Measurements from ENCODE around the gene FHIT. TPM values are rescaled to one million over a fixed set of nuclear protein-coding genes. Genes with fewer than 3 reads are reported as not detected.

Gene FHIT
- total RNA-seq, 1 experiment from 2014 or later = 9.8 TPM

GRCh38 chr3:60023189-60023588, 1228.1 kb downstream of the FHIT start:
- H3K4me1 ChIP-seq (replicated peaks; ENCODE audit: insufficient read depth) = no peaks in the 10 kb centered on the region
- H3F3A ChIP-seq (ENCODE audit: insufficient read depth, low read depth) = no peaks in the 10 kb centered on the region
- no peak overlapping the region for H2AFZ ChIP-seq
- no peak for DNase-seq
- no peak overlapping the region for H3K27ac ChIP-seq
- H3K36me3 ChIP-seq (ENCODE audit: low read depth) = no peaks in the 10 kb centered on the region
- ChIA-PET POLR2A (ENCODE audit: unreplicated experiment) (no interaction called here), CTCF (no interaction called here)
- H3K4me3 ChIP-seq = no peak overlapping the region
- H3K4me2 ChIP-seq = no peak overlapping the region
- no peaks in the 10 kb centered on the region for H3K79me2 ChIP-seq (ENCODE audit: low read depth)
- intact Hi-C loops (cut with micrococcal nuclease; ENCODE audit: unreplicated experiment) = no loop called here
- no peaks in the 10 kb centered on the region for H3K9me3 ChIP-seq (ENCODE audit: insufficient read depth, low read depth)
- no peaks in the 10 kb centered on the region for H3K27me3 ChIP-seq (ENCODE audit: insufficient read depth, low read depth)
- TF ChIP-seq EZH2 (IDR thresholded peaks at IDR 0.05; ENCODE audit: low read depth) (no peak), CTCF (conservative IDR thresholded peaks at IDR 0.05) (no peak)
- no peaks in the 10 kb centered on the region for H3K9me2 ChIP-seq (ENCODE audit: insufficient read depth)
- no TSS peak for BruUV-seq (replicated peaks)
- no peaks in the 10 kb centered on the region for H4K20me1 ChIP-seq (ENCODE audit: insufficient read depth)

- H2AFZ ChIP-seq = no peak overlapping the region
- no peaks in the 10 kb centered on the region for H4K20me1 ChIP-seq (ENCODE audit: insufficient read depth)
- H3F3A ChIP-seq (ENCODE audit: insufficient read depth, low read depth) = no peaks in the 10 kb centered on the region
- H3K27me3 ChIP-seq (ENCODE audit: insufficient read depth, low read depth) = no peaks in the 10 kb centered on the region
- H3K36me3 ChIP-seq (ENCODE audit: low read depth) = no peaks in the 10 kb centered on the region
- no TSS peak for BruUV-seq (replicated peaks)
- TF ChIP-seq EZH2 (IDR thresholded peaks at IDR 0.05; ENCODE audit: low read depth) (no peak), CTCF (conservative IDR thresholded peaks at IDR 0.05) (no peak)
- no peaks in the 10 kb centered on the region; the same call in 1 of the 2 replicates for H3K9me3 ChIP-seq (ENCODE audit: insufficient read depth, low read depth)
- H3K9me2 ChIP-seq (ENCODE audit: insufficient read depth) = no peaks in the 10 kb centered on the region
- no peaks in the 10 kb centered on the region for H3K4me1 ChIP-seq (replicated peaks; ENCODE audit: insufficient read depth)
- no peak overlapping the region for H3K27ac ChIP-seq
- no peak overlapping the region for H3K4me2 ChIP-seq
- ChIA-PET CTCF (no interaction called here), POLR2A (ENCODE audit: unreplicated experiment) (no interaction called here)
- peak in 1 of 2 experiments; percentile 0 for DNase-seq
- intact Hi-C loops (cut with micrococcal nuclease; ENCODE audit: unreplicated experiment) = no loop called here
- no peak overlapping the region for H3K4me3 ChIP-seq
- no peaks in the 10 kb centered on the region for H3K79me2 ChIP-seq (ENCODE audit: low read depth)
Observed at GRCh38 chr3:60017631-60018030, 1233.6 kb downstream of the FHIT start.

- Histone ChIP-seq H3K36me3 (ENCODE audit: low read depth) (no peaks in the 10 kb centered on the region), H3K4me2 (no peak overlapping the region), H3K79me2 (ENCODE audit: low read depth) (no peaks in the 10 kb centered on the region), H3K9me2 (ENCODE audit: insufficient read depth) (no peaks in the 10 kb centered on the region), H4K20me1 (ENCODE audit: insufficient read depth) (no peaks in the 10 kb centered on the region), H3K9me3 (ENCODE audit: insufficient read depth, low read depth) (no peaks in the 10 kb centered on the region; the same call in 1 of the 2 replicates), H3K27ac (no peak overlapping the region), H2AFZ (no peak overlapping the region), H3F3A (ENCODE audit: insufficient read depth, low read depth) (no peaks in the 10 kb centered on the region), H3K4me1 (replicated peaks; ENCODE audit: insufficient read depth) (no peaks in the 10 kb centered on the region), H3K4me3 (no peak overlapping the region), H3K27me3 (ENCODE audit: insufficient read depth, low read depth) (no peaks in the 10 kb centered on the region)
- ChIA-PET POLR2A (ENCODE audit: unreplicated experiment) (no interaction called here), CTCF (no interaction called here)
- no peak for DNase-seq
- intact Hi-C loops (cut with micrococcal nuclease; ENCODE audit: unreplicated experiment) = no loop called here
- TF ChIP-seq CTCF (conservative IDR thresholded peaks at IDR 0.05) (no peak), EZH2 (IDR thresholded peaks at IDR 0.05; ENCODE audit: low read depth) (no peak)
- BruUV-seq (replicated peaks) = no TSS peak
Observed at GRCh38 chr3:60015032-60015705, 1236.1 kb downstream of the FHIT start.

Measured in PC-9 (cell line).